ENCODE results near the gene FYB2.

- no peak for TF ChIP-seq CTCF (conservative IDR thresholded peaks at IDR 0.05)
- TF ChIP-seq EZH2 (IDR thresholded peaks at IDR 0.05; ENCODE audit: low read depth) = no peak
Observed at GRCh38 chr1:56671542-56671941, 147.7 kb downstream of the FYB2 start.
